ENCODE results near the gene S100A10.

S100A10 gene

DNA sequence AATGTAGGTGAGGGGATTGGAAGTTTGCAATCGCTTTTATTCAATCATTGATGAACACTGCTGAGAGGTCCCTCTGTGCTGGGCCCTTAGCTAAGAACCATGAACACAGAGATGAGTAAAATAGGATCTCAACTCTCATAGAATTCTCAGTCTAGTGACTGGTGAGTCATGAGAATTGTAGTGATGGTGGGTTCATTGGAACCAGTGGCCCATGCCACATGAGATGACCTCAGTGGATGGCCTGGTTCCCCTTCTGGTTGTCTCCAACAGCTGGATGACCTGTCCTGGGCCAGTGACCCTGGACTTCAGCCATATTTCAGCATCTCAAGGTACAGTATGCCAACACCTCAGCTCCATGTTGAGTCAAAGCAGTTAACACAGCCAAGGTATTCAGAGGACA lies 21.3 kb upstream of the S100A10 start:
- Histone ChIP-seq H3K27ac (ENCODE audit: low read depth, low read length) (no peak overlapping the region), H3K9ac (ENCODE audit: low read depth in 1 of 2, low read length in 2 of 2) (no peak overlapping the region), H3K36me3 (ENCODE audit: control insufficient read depth in 1 of 2, insufficient read depth in 2 of 2, low read length in 2 of 2) (no peaks in the 10 kb centered on the region), H3K4me3 (ENCODE audit: low read depth in 1 of 2, low read length in 2 of 2) (no peak overlapping the region), H3K27me3 (ENCODE audit: control insufficient read depth in 1 of 2, insufficient read depth in 2 of 2, low read length in 2 of 2) (no peaks in the 10 kb centered on the region), H3K4me1 (ENCODE audit: control insufficient read depth in 1 of 2, insufficient read depth in 2 of 2, low read length in 2 of 2) (no peaks in the 10 kb centered on the region), H3K9me3 (ENCODE audit: control insufficient read depth in 1 of 2, low read length in 2 of 2) (no peaks in the 10 kb centered on the region)

DNA sequence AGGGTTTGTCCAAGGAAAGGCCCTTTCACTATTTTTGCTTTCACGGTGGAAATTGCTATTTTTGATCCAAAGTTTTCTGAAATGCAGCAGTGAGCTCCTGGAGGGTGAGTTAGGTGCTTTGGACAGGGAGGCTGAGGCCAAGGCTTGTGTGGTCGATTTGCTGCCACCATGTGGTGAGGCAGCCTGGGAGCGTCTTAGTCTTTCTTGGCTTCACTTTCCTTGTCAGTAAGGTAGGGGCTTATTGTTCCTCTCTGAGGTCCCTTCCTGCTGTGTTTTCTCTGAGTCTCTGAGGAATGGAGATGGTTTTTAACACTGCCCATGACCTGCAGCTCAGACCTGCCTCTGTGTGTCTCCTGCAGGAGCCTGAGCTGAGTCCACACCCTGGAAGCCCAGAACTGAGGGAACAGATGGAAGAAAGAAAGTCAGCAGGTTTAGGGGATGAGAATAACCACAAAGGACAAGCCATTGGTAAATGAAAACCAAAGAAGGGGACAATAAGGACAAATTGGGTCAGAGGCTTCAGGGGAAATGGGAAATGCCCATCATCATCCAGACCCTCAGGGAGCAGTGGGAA lies 20.1 kb upstream of the S100A10 start:
- Histone ChIP-seq H3K27me3 (ENCODE audit: control insufficient read depth in 1 of 2, insufficient read depth in 2 of 2, low read length in 2 of 2) (no peaks in the 10 kb centered on the region), H3K9ac (ENCODE audit: low read depth in 1 of 2, low read length in 2 of 2) (no peak overlapping the region), H3K9me3 (ENCODE audit: control insufficient read depth in 1 of 2, low read length in 2 of 2) (no peaks in the 10 kb centered on the region), H3K27ac (ENCODE audit: low read depth, low read length) (no peak overlapping the region), H3K4me3 (ENCODE audit: low read depth in 1 of 2, low read length in 2 of 2) (no peak overlapping the region), H3K4me1 (ENCODE audit: control insufficient read depth in 1 of 2, insufficient read depth in 2 of 2, low read length in 2 of 2) (no peaks in the 10 kb centered on the region), H3K36me3 (ENCODE audit: control insufficient read depth in 1 of 2, insufficient read depth in 2 of 2, low read length in 2 of 2) (no peaks in the 10 kb centered on the region)

DNA sequence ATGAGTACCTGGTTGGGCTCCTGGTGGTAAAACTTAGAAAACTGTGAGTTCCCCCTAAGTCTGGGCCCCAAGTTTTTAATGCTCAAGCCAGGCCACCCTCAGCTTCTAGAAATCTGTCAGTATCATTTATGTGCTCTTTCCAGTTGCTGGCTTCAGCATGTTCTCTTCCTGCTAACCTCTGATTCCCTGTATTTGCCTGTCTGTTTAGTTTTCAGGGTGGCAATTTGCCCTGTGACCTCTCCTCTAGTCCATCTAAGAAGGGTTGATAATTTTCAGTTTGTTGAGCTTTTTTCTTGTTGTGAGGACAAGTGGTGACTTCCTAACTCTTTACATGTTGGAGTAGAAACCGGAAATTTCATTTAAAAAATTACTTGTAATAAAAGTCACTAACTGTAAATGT lies 16.0 kb upstream of the S100A10 start:
- Histone ChIP-seq H3K36me3 (ENCODE audit: control insufficient read depth in 1 of 2, insufficient read depth in 2 of 2, low read length in 2 of 2) (no peaks in the 10 kb centered on the region), H3K4me1 (ENCODE audit: control insufficient read depth in 1 of 2, insufficient read depth in 2 of 2, low read length in 2 of 2) (no peaks in the 10 kb centered on the region), H3K27ac (ENCODE audit: low read depth, low read length) (no peak overlapping the region), H3K27me3 (ENCODE audit: control insufficient read depth in 1 of 2, insufficient read depth in 2 of 2, low read length in 2 of 2) (no peaks in the 10 kb centered on the region), H3K9me3 (ENCODE audit: control insufficient read depth in 1 of 2, low read length in 2 of 2) (no peaks in the 10 kb centered on the region), H3K4me3 (ENCODE audit: low read depth in 1 of 2, low read length in 2 of 2) (no peak overlapping the region), H3K9ac (ENCODE audit: low read depth in 1 of 2, low read length in 2 of 2) (no peak overlapping the region)

DNA sequence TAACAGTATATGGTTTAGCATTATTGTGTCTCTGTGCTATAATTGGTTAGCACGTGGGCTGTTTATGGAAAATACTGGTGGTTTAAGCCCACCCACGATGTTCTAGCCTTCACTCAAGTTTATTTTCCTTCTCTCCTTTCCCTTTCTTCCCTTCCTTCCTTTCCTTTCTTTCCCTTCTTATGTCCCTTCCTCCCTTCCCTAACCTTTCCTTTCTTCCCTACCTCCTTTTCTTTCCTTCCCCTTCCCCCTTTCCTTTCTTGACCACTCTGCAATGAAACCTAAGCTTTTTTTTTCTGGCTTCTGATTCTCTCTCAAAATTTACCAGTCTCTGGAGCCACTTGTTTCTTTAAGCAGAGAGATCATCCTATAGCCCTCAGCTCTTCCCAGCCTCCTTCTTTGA lies 13.4 kb upstream of the S100A10 start:
- Histone ChIP-seq H3K4me1 (ENCODE audit: control insufficient read depth in 1 of 2, insufficient read depth in 2 of 2, low read length in 2 of 2) (no peaks in the 10 kb centered on the region), H3K4me3 (ENCODE audit: low read depth in 1 of 2, low read length in 2 of 2) (no peak overlapping the region), H3K27me3 (ENCODE audit: control insufficient read depth in 1 of 2, insufficient read depth in 2 of 2, low read length in 2 of 2) (peaks cover 0 to 4% of the 10 kb centered on the region in 2 donors), H3K9ac (ENCODE audit: low read depth in 1 of 2, low read length in 2 of 2) (no peak overlapping the region), H3K36me3 (ENCODE audit: control insufficient read depth in 1 of 2, insufficient read depth in 2 of 2, low read length in 2 of 2) (no peaks in the 10 kb centered on the region), H3K27ac (ENCODE audit: low read depth, low read length) (no peak overlapping the region), H3K9me3 (ENCODE audit: control insufficient read depth in 1 of 2, low read length in 2 of 2) (no peaks in the 10 kb centered on the region)

DNA sequence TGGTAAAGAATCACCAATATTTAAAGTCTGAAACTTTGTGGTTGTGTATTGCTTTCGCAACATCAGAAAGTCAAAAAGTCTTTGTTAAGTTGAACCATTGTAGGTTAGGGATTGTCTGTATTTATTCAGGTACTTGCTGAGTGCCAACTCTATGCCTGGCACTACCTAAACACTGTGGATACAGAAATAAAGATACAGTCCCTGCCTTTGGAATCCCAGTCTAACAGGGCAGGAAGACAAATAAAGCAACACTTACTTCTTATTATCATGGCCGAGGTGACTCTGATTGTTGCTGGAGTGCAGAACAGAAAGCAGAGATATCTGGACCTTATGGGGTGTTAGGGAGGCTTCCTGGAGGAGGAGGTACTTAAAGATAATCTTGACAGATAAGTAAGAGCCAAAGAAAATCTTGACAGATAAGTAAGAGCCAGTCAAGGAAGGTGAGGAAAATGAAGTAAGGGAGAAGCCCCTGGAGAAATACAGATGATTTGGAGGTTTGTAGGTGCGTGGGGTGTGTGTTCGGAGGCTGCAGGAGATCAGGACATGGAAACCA lies 11.8 kb upstream of the S100A10 start:
- no peaks in the 10 kb centered on the region for H3K9me3 ChIP-seq (ENCODE audit: control insufficient read depth in 1 of 2, low read length in 2 of 2)
- H3K4me1 ChIP-seq (ENCODE audit: control insufficient read depth in 1 of 2, insufficient read depth in 2 of 2, low read length in 2 of 2), result peaks cover 4 to 5% of the 10 kb centered on the region in 2 donors

DNA sequence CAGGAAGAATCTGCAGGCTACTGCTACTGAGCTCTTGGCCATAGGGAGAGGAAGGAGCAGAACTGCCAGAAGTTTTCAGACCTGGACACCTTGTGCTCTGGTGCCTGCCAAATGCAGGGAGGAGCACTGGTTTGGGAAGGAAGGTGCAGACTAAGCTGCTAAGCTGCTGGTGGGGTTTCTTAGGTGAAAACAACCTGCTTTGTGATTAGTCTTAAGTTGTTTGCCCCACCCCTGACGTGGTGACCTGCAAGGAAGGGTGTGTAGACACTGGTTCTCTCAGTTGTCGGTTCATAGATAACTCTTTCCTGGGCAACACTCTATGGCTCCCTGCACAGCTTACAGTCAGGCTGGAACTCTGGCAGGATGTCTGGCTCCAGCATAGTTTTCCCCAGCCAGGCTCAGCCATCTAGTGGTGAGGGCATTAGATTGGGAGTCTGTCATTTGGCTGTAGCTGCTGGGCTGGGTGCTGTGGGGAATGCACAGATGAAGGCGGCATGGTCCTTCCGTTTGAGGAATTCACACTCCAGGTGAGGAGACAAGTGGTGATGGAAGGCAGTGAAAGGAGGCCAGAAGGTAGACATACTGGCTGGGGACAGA lies 10.3 kb upstream of the S100A10 start:
- no peak overlapping the region for H3K9ac ChIP-seq (ENCODE audit: low read depth in 1 of 2, low read length in 2 of 2)
- peaks cover 4 to 5% of the 10 kb centered on the region in 2 donors for H3K4me1 ChIP-seq (ENCODE audit: control insufficient read depth in 1 of 2, insufficient read depth in 2 of 2, low read length in 2 of 2)
- H3K27ac ChIP-seq (ENCODE audit: low read depth, low read length), result no peak overlapping the region
- H3K27me3 ChIP-seq (ENCODE audit: control insufficient read depth in 1 of 2, insufficient read depth in 2 of 2, low read length in 2 of 2), result peaks cover 0 to 4% of the 10 kb centered on the region in 2 donors
- H3K9me3 ChIP-seq (ENCODE audit: control insufficient read depth in 1 of 2, low read length in 2 of 2), result no peaks in the 10 kb centered on the region
- no peaks in the 10 kb centered on the region for H3K36me3 ChIP-seq (ENCODE audit: control insufficient read depth in 1 of 2, insufficient read depth in 2 of 2, low read length in 2 of 2)
- H3K4me3 ChIP-seq (ENCODE audit: low read depth in 1 of 2, low read length in 2 of 2), result no peak overlapping the region

More for the DNA sequence above, 11.8 kb upstream of the S100A10 start:
- Histone ChIP-seq H3K36me3 (ENCODE audit: control insufficient read depth in 1 of 2, insufficient read depth in 2 of 2, low read length in 2 of 2) (no peaks in the 10 kb centered on the region), H3K9ac (ENCODE audit: low read depth in 1 of 2, low read length in 2 of 2) (no peak overlapping the region), H3K27me3 (ENCODE audit: control insufficient read depth in 1 of 2, insufficient read depth in 2 of 2, low read length in 2 of 2) (peaks cover 0 to 4% of the 10 kb centered on the region in 2 donors), H3K27ac (ENCODE audit: low read depth, low read length) (no peak overlapping the region), H3K4me3 (ENCODE audit: low read depth in 1 of 2, low read length in 2 of 2) (no peak overlapping the region)

DNA sequence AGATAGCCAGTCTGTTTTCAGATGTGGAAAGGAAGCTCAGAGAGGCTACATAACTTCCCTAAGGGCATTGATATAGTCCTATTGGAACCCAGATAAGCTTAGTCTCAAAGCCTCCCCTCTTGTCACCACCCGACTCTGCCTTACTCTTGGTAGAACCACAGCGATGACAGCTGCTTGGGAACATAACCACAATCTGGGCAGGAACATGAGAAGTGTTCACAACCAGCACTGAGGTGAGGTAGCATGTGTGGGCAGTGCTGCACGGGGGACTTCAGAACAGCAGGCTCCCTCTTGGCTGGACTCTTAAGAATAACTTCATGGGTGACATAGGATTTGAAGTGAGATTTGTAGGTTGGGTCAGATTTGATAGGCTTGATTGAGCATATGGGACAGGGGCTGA lies 9.3 kb upstream of the S100A10 start:
- Histone ChIP-seq H3K36me3 (ENCODE audit: control insufficient read depth in 1 of 2, insufficient read depth in 2 of 2, low read length in 2 of 2) (no peaks in the 10 kb centered on the region), H3K4me1 (ENCODE audit: control insufficient read depth in 1 of 2, insufficient read depth in 2 of 2, low read length in 2 of 2) (peaks cover 4 to 5% of the 10 kb centered on the region in 2 donors), H3K4me3 (ENCODE audit: low read depth in 1 of 2, low read length in 2 of 2) (no peak overlapping the region), H3K9ac (ENCODE audit: low read depth in 1 of 2, low read length in 2 of 2) (no peak overlapping the region), H3K27ac (ENCODE audit: low read depth, low read length) (no peak overlapping the region), H3K9me3 (ENCODE audit: control insufficient read depth in 1 of 2, low read length in 2 of 2) (no peaks in the 10 kb centered on the region), H3K27me3 (ENCODE audit: control insufficient read depth in 1 of 2, insufficient read depth in 2 of 2, low read length in 2 of 2) (peaks cover 0 to 4% of the 10 kb centered on the region in 2 donors)

DNA sequence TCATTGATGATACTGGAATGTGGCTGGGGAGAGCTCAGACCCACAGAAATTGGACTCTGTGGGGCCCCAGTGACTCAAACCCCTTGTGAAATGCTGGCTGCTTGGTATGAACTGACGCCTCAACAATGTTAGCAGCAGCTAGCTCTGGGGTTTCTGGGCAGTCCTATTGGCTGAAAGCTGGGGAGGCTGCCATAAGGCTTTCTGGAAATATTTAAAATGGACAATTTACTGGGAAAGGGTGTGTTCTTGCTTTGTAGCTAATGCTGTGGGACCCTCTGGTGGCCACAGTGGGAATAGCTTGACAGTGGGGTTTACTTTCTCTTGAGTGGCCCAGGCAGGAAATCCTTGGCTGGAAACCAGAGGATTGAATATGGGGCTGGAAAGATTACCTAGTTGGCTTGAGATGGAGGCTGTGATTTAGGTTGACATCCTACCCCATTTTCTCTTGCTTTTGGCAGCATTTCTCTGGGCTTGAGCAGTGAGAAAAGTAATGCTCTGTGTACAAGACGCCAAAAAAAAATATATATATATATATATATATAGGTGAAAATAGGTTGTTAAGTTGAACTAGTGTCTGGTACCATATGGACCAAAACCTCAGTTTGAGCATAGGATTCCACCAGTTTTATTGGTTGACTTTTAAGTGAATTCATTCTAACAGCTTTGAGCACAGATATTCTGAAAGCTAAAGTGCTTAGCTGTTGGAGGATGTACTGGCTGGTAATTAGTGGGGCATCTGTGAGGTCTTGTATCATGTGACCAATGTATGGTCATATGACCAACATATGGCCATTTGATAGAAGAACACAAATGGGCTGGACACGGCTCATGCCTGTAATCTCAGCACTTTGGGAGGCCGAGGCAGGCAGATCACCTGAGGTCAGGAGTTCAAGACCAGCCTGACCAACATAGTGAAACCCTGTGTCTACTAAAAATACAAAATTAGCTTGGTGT lies 8.2 kb upstream of the S100A10 start:
- Histone ChIP-seq H3K36me3 (ENCODE audit: control insufficient read depth in 1 of 2, insufficient read depth in 2 of 2, low read length in 2 of 2) (no peaks in the 10 kb centered on the region), H3K9ac (ENCODE audit: low read depth in 1 of 2, low read length in 2 of 2) (no peak overlapping the region), H3K27ac (ENCODE audit: low read depth, low read length) (no peak overlapping the region), H3K27me3 (ENCODE audit: control insufficient read depth in 1 of 2, insufficient read depth in 2 of 2, low read length in 2 of 2) (peaks cover 0 to 4% of the 10 kb centered on the region in 2 donors), H3K4me3 (ENCODE audit: low read depth in 1 of 2, low read length in 2 of 2) (no peak overlapping the region), H3K9me3 (ENCODE audit: control insufficient read depth in 1 of 2, low read length in 2 of 2) (no peaks in the 10 kb centered on the region), H3K4me1 (ENCODE audit: control insufficient read depth in 1 of 2, insufficient read depth in 2 of 2, low read length in 2 of 2) (peaks cover 4 to 5% of the 10 kb centered on the region in 2 donors)

DNA sequence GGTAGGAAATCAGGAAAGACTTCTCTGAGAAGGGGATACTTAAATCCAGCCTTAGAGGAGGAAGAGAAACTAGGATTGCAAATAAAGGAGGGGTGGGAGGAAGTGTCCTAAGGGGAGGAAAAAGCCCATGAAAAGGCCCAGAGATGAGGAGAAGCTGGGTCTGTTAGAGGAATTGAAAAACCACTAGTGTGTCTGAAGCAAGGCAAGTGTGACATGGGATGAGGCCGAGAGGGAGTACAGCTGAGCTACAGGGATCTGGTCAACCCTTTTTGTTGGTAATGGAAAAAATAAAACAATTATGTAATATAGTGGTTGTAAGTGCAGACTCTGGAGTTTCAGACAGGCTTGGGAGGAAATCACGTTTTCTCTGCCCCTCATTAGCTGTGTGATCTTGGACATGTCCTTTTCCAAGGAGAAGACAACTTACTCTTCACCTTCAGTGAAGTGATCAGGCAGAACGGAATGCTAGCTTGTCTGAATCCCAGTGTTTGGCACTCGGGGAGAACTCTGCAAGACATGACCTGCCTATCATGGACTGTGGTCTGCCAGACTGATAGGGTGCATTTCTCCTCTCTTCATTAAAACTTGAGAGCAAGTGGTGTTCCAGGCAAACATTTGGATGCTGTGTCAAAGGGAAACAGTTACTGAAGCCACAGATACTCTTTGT lies 7.4 kb upstream of the S100A10 start:
- no peak overlapping the region for H3K27ac ChIP-seq (ENCODE audit: low read depth, low read length)

More for the DNA sequence above, 7.4 kb upstream of the S100A10 start:
- no peaks in the 10 kb centered on the region for H3K36me3 ChIP-seq (ENCODE audit: control insufficient read depth in 1 of 2, insufficient read depth in 2 of 2, low read length in 2 of 2)
- H3K9ac ChIP-seq (ENCODE audit: low read depth in 1 of 2, low read length in 2 of 2), result no peak overlapping the region
- no peak overlapping the region for H3K4me3 ChIP-seq (ENCODE audit: low read depth in 1 of 2, low read length in 2 of 2)
- H3K9me3 ChIP-seq (ENCODE audit: control insufficient read depth in 1 of 2, low read length in 2 of 2), result no peaks in the 10 kb centered on the region
- H3K27me3 ChIP-seq (ENCODE audit: control insufficient read depth in 1 of 2, insufficient read depth in 2 of 2, low read length in 2 of 2), result peaks cover 0 to 4% of the 10 kb centered on the region in 2 donors
- peaks cover 5 to 8% of the 10 kb centered on the region in 2 donors for H3K4me1 ChIP-seq (ENCODE audit: control insufficient read depth in 1 of 2, insufficient read depth in 2 of 2, low read length in 2 of 2)
